NCI-H1694 (cell line): ENCODE measurements around the gene SPOCK3.
"Not testable (repeated sequence)": the region's sequence is repeated elsewhere in the genome, so short reads cannot be mapped to it uniquely, and the experiment has no call there.

Experiments used
- DNase-seq: peaks from one replicate; lab custom pipeline; 2025; lab: John Stamatoyannopoulos, UW

The SPOCK3 gene

GRCh38 chr4:166957451-166957850 lies 276.8 kb downstream of the SPOCK3 start:
- DNase-seq, result no peak

- no peak for DNase-seq
Observed at GRCh38 chr4:166956484-166956883, 277.8 kb downstream of the SPOCK3 start.

- no peak for DNase-seq
Observed at GRCh38 chr4:166941629-166942028, 292.7 kb downstream of the SPOCK3 start.

- no peak for DNase-seq
Observed at GRCh38 chr4:166930464-166930863, 303.8 kb downstream of the SPOCK3 start.

- DNase-seq, result no peak
Observed at GRCh38 chr4:166924424-166924823, 309.9 kb downstream of the SPOCK3 start.

- no peak for DNase-seq
Observed at GRCh38 chr4:166913926-166914325, 320.4 kb downstream of the SPOCK3 start.

GRCh38 chr4:166903408-166903807 lies 330.9 kb downstream of the SPOCK3 start:
- DNase-seq, result no peak

- no peak for DNase-seq
Observed at GRCh38 chr4:166902941-166903340, 331.4 kb downstream of the SPOCK3 start.

- DNase-seq, result no peak
Observed at GRCh38 chr4:166896254-166896653, 338.0 kb downstream of the SPOCK3 start.

- no peak for DNase-seq
Observed at GRCh38 chr4:166895771-166896170, 338.5 kb downstream of the SPOCK3 start.

GRCh38 chr4:166887457-166887856 lies 346.8 kb downstream of the SPOCK3 start:
- DNase-seq, result no peak

- DNase-seq, result no peak
Observed at GRCh38 chr4:166886718-166887117, 347.6 kb downstream of the SPOCK3 start.

GRCh38 chr4:166882221-166882620 lies 352.1 kb downstream of the SPOCK3 start:
- no peak for DNase-seq

GRCh38 chr4:166875821-166876220 lies 358.5 kb downstream of the SPOCK3 start:
- no peak for DNase-seq

- DNase-seq, result no peak
Observed at GRCh38 chr4:166862032-166862431, 372.3 kb downstream of the SPOCK3 start.

- not testable (repeated sequence) for DNase-seq
Observed at GRCh38 chr4:166850398-166850797, 383.9 kb downstream of the SPOCK3 start.

- DNase-seq, result no peak
Observed at GRCh38 chr4:166846939-166847338, 387.4 kb downstream of the SPOCK3 start.

GRCh38 chr4:166842795-166843261 lies 391.5 kb downstream of the SPOCK3 start:
- DNase-seq, result no peak

- no peak for DNase-seq
Observed at GRCh38 chr4:166839615-166840251, 394.6 kb downstream of the SPOCK3 start.

- no peak for DNase-seq
Observed at GRCh38 chr4:166838975-166839614, 395.2 kb downstream of the SPOCK3 start.

- no peak for DNase-seq
Observed at GRCh38 chr4:166836865-166837264, 397.4 kb downstream of the SPOCK3 start.

- DNase-seq, result no peak
Observed at GRCh38 chr4:166827629-166828028, 406.7 kb downstream of the SPOCK3 start.

GRCh38 chr4:166827167-166827566 lies 407.1 kb downstream of the SPOCK3 start:
- no peak for DNase-seq

GRCh38 chr4:166823848-166824247 lies 410.4 kb downstream of the SPOCK3 start:
- no peak for DNase-seq
